Lower leg skin (tissue), 4 donors: Measurements from ENCODE around the gene ZNF853. TPM values are rescaled to one million over a fixed set of nuclear protein-coding genes. Genes with fewer than 3 reads are reported as not detected.

Experiments
- DNase-seq, 2 donors: peaks; one replicate each; pipeline ENCODE4 v3.0.0-alpha.2; 2019; ENCODE audit warnings: low spot score in 2 of 2
- H3K4me3 ChIP-seq: fragments of 200-600 bp; sonication (generic); 2 replicates; pipeline ENCODE4 v1.5.1; 2017; ENCODE audit warnings: mild to moderate bottlenecking, low read depth; ENCODE audit not compliant: poor library complexity, severe bottlenecking
- POLR2A ChIP-seq, 2 donors: fragments of 450-650 bp; IDR thresholded peaks; one replicate each; pipeline ENCODE4 v1.6.1; 2016 to 2017; ENCODE audit warnings: antibody characterized with exemption in 2 of 2, mild to moderate bottlenecking in 1 of 2, moderate library complexity in 1 of 2
- WGBS, 2 donors: methylation state at CpG; one replicate each; pipeline ENCODE4 v1.1.5; 2018; 5-methylcytosine and 5-hydroxymethylcytosine counted together
- intact Hi-C: fragments of 100-400 bp; cut with DNase I; formaldehyde crosslinking; loops from one replicate; pipeline ENCODE4 v1.15.0; 2023; ENCODE audit warnings: low total_unique reads
- total RNA-seq, 4 donors: library from RNA; depleted of rRNA; stranded (reverse); fragments of >200 nt; gene quantifications; one replicate each; pipeline ENCODE4 v1.1.0, GENCODE V29; 2016
- TF ChIP-seq, protein P1 (sequence below), 3 donors: fragments of 450-650 bp; IDR thresholded peaks; one replicate each; pipeline ENCODE4 v1.5.1; 2016; ENCODE audit warnings: antibody characterized with exemption in 3 of 3, mild to moderate bottlenecking in 3 of 3, moderate library complexity in 2 of 3

ZNF853 gene
- total RNA-seq, 4 donors from 2014 or later, result 4.6 to 7.7 (median 5.9) TPM

- 96 to 97% methylated on average over 30 to 32 of the region's 32 CpGs for WGBS, 2 donors
- no peak overlapping the region for H3K4me3 ChIP-seq
- TF ChIP-seq, protein P1, sequence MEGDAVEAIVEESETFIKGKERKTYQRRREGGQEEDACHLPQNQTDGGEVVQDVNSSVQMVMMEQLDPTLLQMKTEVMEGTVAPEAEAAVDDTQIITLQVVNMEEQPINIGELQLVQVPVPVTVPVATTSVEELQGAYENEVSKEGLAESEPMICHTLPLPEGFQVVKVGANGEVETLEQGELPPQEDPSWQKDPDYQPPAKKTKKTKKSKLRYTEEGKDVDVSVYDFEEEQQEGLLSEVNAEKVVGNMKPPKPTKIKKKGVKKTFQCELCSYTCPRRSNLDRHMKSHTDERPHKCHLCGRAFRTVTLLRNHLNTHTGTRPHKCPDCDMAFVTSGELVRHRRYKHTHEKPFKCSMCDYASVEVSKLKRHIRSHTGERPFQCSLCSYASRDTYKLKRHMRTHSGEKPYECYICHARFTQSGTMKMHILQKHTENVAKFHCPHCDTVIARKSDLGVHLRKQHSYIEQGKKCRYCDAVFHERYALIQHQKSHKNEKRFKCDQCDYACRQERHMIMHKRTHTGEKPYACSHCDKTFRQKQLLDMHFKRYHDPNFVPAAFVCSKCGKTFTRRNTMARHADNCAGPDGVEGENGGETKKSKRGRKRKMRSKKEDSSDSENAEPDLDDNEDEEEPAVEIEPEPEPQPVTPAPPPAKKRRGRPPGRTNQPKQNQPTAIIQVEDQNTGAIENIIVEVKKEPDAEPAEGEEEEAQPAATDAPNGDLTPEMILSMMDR (IDR thresholded peaks at IDR 0.05), result no peak
- TF ChIP-seq POLR2A (IDR thresholded peaks at IDR 0.05), result no peak
- intact Hi-C loops, result no loop called here
- DNase-seq, result peak in 1 of 2 donors; percentile 82
Observed at GRCh38 chr7:6651851-6652445, 36.5 kb downstream of the ZNF853 start.

DNA sequence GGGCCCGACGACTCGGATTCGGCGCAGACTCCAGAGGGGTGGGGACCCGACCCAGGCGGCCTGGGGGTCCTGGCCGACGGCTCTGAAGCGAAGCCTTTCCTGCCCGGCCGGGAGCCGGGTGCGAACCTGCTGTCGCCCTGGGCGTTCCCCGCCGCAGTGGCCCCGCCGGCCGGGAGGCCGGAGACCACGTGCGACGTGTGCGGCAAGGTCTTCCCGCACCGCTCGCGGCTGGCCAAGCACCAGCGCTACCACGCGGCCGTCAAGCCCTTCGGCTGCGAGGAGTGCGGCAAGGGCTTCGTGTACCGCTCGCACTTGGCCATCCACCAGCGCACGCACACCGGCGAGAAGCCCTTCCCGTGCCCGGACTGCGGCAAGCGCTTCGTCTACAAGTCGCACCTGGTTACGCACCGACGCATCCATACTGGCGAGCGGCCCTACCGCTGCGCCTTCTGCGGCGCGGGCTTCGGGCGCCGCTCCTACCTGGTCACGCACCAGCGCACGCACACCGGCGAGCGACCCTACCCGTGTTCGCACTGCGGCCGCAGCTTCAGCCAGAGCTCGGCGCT is 37.1 kb downstream of the ZNF853 start:
- DNase-seq, result peak in 1 of 2 donors; percentile 69
- intact Hi-C loops, result no loop called here
- 97 to 98% methylated on average over 71 to 75 of the region's 75 CpGs for WGBS, 2 donors
- no peak overlapping the region for H3K4me3 ChIP-seq
- TF ChIP-seq POLR2A (IDR thresholded peaks at IDR 0.05), result no peak
- TF ChIP-seq, protein P1 (IDR thresholded peaks at IDR 0.05), result no peak

GRCh38 chr7:6653071-6654003 is 37.9 kb downstream of the ZNF853 start:
- intact Hi-C loops, result no loop called here
- TF ChIP-seq, protein P1 (IDR thresholded peaks at IDR 0.05), result no peak
- whole genome bisulfite sequencing, 2 donors, result 95 to 96% methylated on average over 133 to 136 of the region's 146 CpGs
- DNase-seq, result peak in 1 of 2 donors; percentile 57
- no peak overlapping the region for H3K4me3 ChIP-seq

DNA sequence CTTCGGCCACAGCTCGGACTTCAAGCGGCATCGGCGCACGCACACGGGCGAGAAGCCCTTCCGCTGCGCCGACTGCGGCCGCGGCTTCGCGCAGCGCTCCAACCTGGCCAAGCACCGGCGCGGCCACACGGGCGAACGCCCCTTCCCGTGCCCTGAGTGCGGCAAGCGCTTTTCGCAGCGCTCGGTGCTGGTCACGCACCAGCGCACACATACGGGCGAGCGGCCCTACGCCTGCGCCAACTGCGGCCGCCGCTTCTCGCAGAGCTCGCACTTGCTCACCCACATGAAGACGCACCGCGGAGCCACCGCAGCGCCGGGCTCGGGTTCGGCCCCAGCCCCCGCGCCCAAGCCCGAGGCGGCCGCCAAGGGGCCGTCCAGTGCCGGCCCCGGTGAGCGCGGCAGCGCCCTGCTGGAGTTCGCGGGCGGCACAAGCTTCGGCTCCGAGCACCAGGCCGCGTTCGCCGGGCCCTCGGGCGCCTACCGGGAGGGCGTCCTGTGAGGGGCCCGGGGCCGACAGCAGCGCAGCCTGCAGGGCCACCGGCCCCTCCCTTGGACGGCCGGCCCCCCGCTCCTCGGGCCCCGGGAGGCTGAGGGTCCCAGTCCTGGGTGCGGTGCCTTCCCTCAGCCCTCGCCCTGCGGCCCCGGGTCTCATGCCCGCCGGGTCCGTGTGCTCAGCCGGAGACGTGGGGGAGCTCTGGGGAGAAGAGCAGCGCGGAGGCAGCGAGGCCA is 38.9 kb downstream of the ZNF853 start:
- 94 to 95% methylated on average over 75 to 93 of the region's 94 CpGs for WGBS, 2 donors

More for the DNA sequence above, 38.9 kb downstream of the ZNF853 start:
- no peak overlapping the region for H3K4me3 ChIP-seq
- DNase-seq, result peak in 1 of 2 donors; percentile 59
- intact Hi-C loops, result no loop called here
- TF ChIP-seq, protein P1 (IDR thresholded peaks at IDR 0.05), result no peak
- TF ChIP-seq POLR2A (IDR thresholded peaks at IDR 0.05), result no peak
